NCI-H2171 treated with DMSO at 0.1 percent for 48 hours (cell line): Measurements from ENCODE around the gene ZSWIM2.
A peak's percentile ranks its signal among the peaks of the same experiment; 100 is the strongest.
"Not testable (repeated sequence)": the region's sequence is repeated elsewhere in the genome, so short reads cannot be mapped to it uniquely, and the experiment has no call there.

Source experiments
- DNase-seq: peaks from one replicate; lab custom pipeline; 2025; lab: John Stamatoyannopoulos, UW

ZSWIM2 gene

GRCh38 chr2:186852508-186852907, 3.5 kb upstream of the ZSWIM2 start:
- no peak for DNase-seq

GRCh38 chr2:186842373-186842772, 6.6 kb downstream of the ZSWIM2 start:
- no peak for DNase-seq

- no peak for DNase-seq
Observed at GRCh38 chr2:186841940-186842339, 7.0 kb downstream of the ZSWIM2 start.

DNA sequence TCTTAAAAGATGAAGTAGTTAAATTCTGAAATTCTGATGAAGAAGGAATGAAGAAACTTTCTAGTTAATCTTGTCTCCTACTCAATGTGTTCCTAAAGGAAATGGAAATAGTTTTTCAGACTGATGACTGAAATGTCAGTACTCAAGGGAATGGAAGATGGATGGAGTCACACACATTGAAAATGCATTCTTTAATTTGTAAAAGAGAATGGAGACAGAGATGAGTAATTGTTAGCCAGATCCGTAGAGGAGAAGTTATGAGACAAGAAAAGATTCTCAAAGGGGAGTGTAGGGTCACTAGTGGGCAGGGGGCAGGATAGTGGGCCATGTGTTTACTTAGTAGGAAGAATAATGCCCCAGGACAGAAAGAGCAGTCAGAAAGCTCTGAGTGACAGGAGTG, 13.3 kb downstream of the ZSWIM2 start:
- DNase-seq, result no peak

- DNase-seq, result no peak
Observed at GRCh38 chr2:186827862-186828492, 21.0 kb downstream of the ZSWIM2 start.

DNA sequence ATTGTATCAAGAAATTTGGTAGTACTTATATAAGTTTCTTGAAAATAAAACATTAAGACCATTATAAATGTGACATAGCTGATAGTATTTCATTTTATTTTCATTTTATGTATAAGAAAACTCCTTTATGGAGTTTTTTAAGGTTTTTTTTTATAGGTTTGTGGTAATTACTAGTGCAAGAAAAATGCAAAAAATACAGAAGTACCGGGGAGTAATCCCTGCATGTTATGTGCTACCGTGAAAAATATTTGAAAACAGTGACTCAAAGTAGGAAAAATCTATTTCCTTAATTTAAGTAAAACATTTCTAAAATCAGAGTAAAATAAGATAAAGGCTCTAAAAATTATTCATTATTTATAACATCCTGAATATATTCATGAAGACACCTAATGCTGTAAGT, 21.6 kb downstream of the ZSWIM2 start:
- no peak for DNase-seq

GRCh38 chr2:186822323-186822722, 26.6 kb downstream of the ZSWIM2 start:
- DNase-seq, result no peak

DNA sequence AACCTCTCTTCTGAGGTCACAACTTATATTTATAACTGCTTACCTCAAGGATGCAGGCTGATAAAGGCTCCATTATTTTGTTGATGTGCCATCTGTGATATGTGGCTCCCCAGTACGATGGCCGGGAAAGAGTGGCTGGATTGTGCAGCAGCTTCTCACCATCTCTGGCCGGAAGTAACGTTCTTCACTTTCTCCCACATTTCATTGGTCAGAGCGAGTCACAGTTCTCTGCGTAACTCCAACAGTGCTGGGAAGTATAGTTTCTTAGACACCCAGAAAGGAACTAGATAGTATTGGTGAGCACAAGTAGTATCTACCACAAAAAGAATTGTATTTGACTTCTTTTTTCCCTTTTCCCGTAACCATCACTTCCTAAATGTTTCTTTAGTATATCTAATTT, 28.7 kb downstream of the ZSWIM2 start:
- no peak for DNase-seq

DNA sequence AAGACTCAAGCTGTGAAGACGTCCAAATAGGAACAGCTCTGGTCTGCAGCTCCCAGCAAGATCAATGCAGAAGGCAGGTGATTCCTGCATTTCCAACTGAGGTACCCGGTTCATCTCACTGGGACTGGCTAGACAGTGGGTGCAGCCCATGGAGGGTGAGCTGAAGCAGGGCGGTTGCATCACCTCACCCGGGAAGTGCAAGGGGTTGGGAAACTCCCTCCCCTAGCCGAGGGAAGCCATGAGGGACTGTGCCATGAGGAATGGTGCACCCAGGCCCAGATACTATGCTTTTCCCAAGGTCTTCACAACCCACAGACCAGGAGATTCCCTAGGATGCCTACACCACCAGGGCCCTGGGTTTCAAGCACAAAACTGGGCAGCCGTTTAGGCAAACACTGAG, 37.2 kb downstream of the ZSWIM2 start:
- not testable (repeated sequence) for DNase-seq

- no peak for DNase-seq
Observed at GRCh38 chr2:186806591-186806990, 42.4 kb downstream of the ZSWIM2 start.

GRCh38 chr2:186798604-186799003, 50.4 kb downstream of the ZSWIM2 start:
- not testable (repeated sequence) for DNase-seq

DNA sequence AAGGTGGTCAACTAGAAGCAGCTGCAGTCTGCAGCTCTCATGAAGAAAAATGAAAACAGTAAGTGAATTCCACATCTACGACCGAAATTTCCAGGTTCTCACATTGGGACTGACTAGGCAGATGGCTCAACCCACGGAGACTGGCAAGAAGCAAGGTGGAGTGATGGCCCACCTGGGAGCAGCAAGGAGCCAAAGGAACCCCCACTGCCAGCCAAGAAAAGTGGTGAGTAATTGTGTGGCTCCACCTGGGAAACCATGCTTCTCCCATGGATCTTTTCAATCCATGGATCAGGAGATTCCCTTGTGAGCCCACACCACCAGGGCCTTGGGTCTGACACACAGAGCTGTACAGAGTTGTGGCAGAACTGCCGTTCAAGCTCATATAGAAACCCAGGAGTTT, 64.0 kb downstream of the ZSWIM2 start:
- DNase-seq, result no peak

GRCh38 chr2:186783254-186783653, 65.7 kb downstream of the ZSWIM2 start:
- DNase-seq, result no peak

- peak; percentile 67 for DNase-seq
Observed at GRCh38 chr2:186780701-186781316, 68.2 kb downstream of the ZSWIM2 start.
